ENCODE measurements around the gene SERPINE2. TPM values are rescaled to one million over a fixed set of nuclear protein-coding genes. Genes with fewer than 3 reads are reported as not detected.

SERPINE2 gene
- total and polyA plus RNA-seq, 7 donors: 3.6 to 31.9 (median 8.6) TPM

GRCh38 chr2:224055101-224055500 is 16.0 kb upstream of the SERPINE2 start:
- no peaks in the 10 kb centered on the region for H3K9me3 ChIP-seq
- no peak for TF ChIP-seq POLR2A (IDR thresholded peaks at IDR 0.05)
- TF ChIP-seq EP300 (IDR thresholded peaks at IDR 0.05): no peak
- TF ChIP-seq POLR2AphosphoS5 (IDR thresholded peaks at IDR 0.05): no peak
- TF ChIP-seq, protein P1, sequence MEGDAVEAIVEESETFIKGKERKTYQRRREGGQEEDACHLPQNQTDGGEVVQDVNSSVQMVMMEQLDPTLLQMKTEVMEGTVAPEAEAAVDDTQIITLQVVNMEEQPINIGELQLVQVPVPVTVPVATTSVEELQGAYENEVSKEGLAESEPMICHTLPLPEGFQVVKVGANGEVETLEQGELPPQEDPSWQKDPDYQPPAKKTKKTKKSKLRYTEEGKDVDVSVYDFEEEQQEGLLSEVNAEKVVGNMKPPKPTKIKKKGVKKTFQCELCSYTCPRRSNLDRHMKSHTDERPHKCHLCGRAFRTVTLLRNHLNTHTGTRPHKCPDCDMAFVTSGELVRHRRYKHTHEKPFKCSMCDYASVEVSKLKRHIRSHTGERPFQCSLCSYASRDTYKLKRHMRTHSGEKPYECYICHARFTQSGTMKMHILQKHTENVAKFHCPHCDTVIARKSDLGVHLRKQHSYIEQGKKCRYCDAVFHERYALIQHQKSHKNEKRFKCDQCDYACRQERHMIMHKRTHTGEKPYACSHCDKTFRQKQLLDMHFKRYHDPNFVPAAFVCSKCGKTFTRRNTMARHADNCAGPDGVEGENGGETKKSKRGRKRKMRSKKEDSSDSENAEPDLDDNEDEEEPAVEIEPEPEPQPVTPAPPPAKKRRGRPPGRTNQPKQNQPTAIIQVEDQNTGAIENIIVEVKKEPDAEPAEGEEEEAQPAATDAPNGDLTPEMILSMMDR (IDR thresholded peaks at IDR 0.05): no peak
- no peak overlapping the region for H3K4me3 ChIP-seq
- no peaks in the 10 kb centered on the region for H3K36me3 ChIP-seq
- intact Hi-C loops (cut with DNase I): no loop called here
- H3K27me3 ChIP-seq: no peaks in the 10 kb centered on the region
- DNase-seq: no peak
- 92 to 95% methylated on average over 3 of the region's 3 CpGs for whole genome bisulfite sequencing, 2 donors
- H3K27ac ChIP-seq: no peak overlapping the region
- H3K4me1 ChIP-seq: no peaks in the 10 kb centered on the region

- DNase-seq: no peak
- 84 to 86% methylated on average over 3 of the region's 3 CpGs for WGBS, 2 donors
- intact Hi-C loops (cut with DNase I): no loop called here
These were observed 7.7 kb upstream of the SERPINE2 start for GRCh38 chr2:224046752-224047151.

GRCh38 chr2:224042191-224042696 is 3.2 kb upstream of the SERPINE2 start:
- 47 to 64% methylated on average over 6 of the region's 6 CpGs for WGBS, 2 donors
- TF ChIP-seq EP300 (IDR thresholded peaks at IDR 0.05) (no peak), POLR2AphosphoS5 (IDR thresholded peaks at IDR 0.05) (no peak), POLR2A (IDR thresholded peaks at IDR 0.05) (no peak)
- TF ChIP-seq, protein P1 (IDR thresholded peaks at IDR 0.05): no peak
- Histone ChIP-seq H3K27me3 (peaks cover 4 to 45% (median 28%) of the 10 kb centered on the region in 3 donors), H3K9me3 (no peaks in the 10 kb centered on the region), H3K27ac (no peak overlapping the region), H3K4me1 (peaks cover 0 to 20% (median 16%) of the 10 kb centered on the region in 4 donors), H3K4me3 (no peak overlapping the region), H3K36me3 (no peaks in the 10 kb centered on the region)
- intact Hi-C loops (cut with DNase I): no loop called here
- no peak for DNase-seq

More at GRCh38 chr2:224046752-224047151, 7.7 kb upstream of the SERPINE2 start:
- Histone ChIP-seq H3K27me3 (peaks cover 0 to 8% (median 0%) of the 10 kb centered on the region in 3 donors), H3K27ac (no peak overlapping the region), H3K9me3 (no peaks in the 10 kb centered on the region), H3K36me3 (no peaks in the 10 kb centered on the region), H3K4me1 (no peaks in the 10 kb centered on the region), H3K4me3 (no peak overlapping the region)
- TF ChIP-seq POLR2AphosphoS5 (IDR thresholded peaks at IDR 0.05) (no peak), POLR2A (IDR thresholded peaks at IDR 0.05) (no peak), EP300 (IDR thresholded peaks at IDR 0.05) (no peak)
- TF ChIP-seq, protein P1 (IDR thresholded peaks at IDR 0.05): no peak

DNA sequence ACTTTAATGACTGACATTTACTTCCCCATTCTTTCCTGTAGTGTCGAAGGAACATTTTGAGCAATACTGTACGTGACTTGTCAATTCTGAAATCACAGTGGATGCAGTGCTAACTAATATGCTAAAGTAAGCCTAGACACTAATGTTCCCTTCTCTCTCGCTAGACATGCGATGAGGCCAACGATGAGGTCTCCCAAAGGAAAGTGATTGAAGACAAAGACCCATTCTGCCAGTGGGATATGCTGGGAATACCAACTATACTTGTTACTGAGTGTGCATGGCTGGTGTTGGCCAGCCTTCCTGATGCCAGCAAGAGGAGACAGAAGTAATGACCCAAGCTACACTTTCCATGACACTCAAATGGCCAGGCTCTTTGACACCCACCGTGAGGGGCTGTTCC is 2.5 kb upstream of the SERPINE2 start:
- H3K27me3 ChIP-seq: peaks cover 4 to 52% (median 28%) of the 10 kb centered on the region in 3 donors
- no peaks in the 10 kb centered on the region for H3K36me3 ChIP-seq
- no peak overlapping the region for H3K27ac ChIP-seq
- H3K4me3 ChIP-seq: no peak overlapping the region
- WGBS, 2 donors: 83 to 87% methylated on average over 6 of the region's 6 CpGs
- no peak for DNase-seq
- peaks cover 0 to 20% (median 16%) of the 10 kb centered on the region in 4 donors for H3K4me1 ChIP-seq
- intact Hi-C loops (cut with DNase I): no loop called here
- TF ChIP-seq POLR2A (IDR thresholded peaks at IDR 0.05) (no peak), EP300 (IDR thresholded peaks at IDR 0.05) (no peak), POLR2AphosphoS5 (IDR thresholded peaks at IDR 0.05) (no peak)
- TF ChIP-seq, protein P1 (IDR thresholded peaks at IDR 0.05): no peak
- no peaks in the 10 kb centered on the region for H3K9me3 ChIP-seq

DNA sequence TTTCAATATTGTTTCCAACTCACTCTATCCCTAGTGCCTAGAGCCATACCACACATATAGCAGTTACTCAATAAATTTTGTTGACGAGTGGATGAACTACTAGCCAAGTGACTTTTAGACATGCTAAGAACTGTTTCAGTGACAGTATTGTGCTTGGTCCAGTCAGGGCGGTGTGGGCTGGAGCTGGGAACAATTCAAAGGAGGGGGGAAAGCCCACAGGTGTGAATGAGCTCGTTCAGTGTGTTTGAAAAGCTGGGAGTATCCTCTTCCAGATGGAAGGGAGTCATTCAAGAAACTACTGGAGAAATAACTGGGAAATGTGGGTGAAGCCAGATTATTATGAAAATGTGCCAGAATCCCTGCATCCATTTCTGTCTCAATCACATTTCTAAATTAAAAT is 1.7 kb upstream of the SERPINE2 start:
- H3K4me1 ChIP-seq: peaks cover 0 to 20% (median 16%) of the 10 kb centered on the region in 4 donors
- WGBS, 2 donors: 32 to 74% methylated on average over 3 of the region's 3 CpGs
- no peaks in the 10 kb centered on the region for H3K36me3 ChIP-seq
- no peak for DNase-seq
- peaks cover 4 to 59% (median 28%) of the 10 kb centered on the region in 3 donors for H3K27me3 ChIP-seq
- intact Hi-C loops (cut with DNase I): no loop called here
- H3K4me3 ChIP-seq: no peak overlapping the region
- H3K9me3 ChIP-seq: no peaks in the 10 kb centered on the region
- no peak overlapping the region for H3K27ac ChIP-seq
- TF ChIP-seq POLR2AphosphoS5 (IDR thresholded peaks at IDR 0.05) (no peak), EP300 (IDR thresholded peaks at IDR 0.05) (no peak), POLR2A (IDR thresholded peaks at IDR 0.05) (no peak)
- TF ChIP-seq, protein P1 (IDR thresholded peaks at IDR 0.05): no peak

All from sigmoid colon (tissue), 7 donors.